HCT116 (cell line): Measurements from ENCODE around the gene CNTN4. TPM values are rescaled to one million over a fixed set of nuclear protein-coding genes. Genes with fewer than 3 reads are reported as not detected.

Experiments used
- ATAC-seq: fragments of 200-7000 bp; cut with Tn5 transposase; 2 replicates; pipeline ENCODE4 v1.9.1; 2020; ENCODE audit warnings: mild to moderate bottlenecking, moderate library complexity
- BruUV-seq: library from RNA; stranded (reverse); fragments of 400-500 nt; replicated peaks from 2 replicates; lab custom pipeline; 2021; lab: Mats Ljungman, UMichigan
- CTCF ChIA-PET: fragments of 300-600 bp; sonication (Branson Sonifier 250); formaldehyde crosslinking; loops from one replicate; lab custom pipeline; 2021; ENCODE audit warnings: antibody characterized with exemption; lab: Charles Lee
- POLR2A ChIA-PET: fragments of 300-600, 350-600 bp; sonication (Branson Sonifier 250); formaldehyde crosslinking; loops from one replicate; lab custom pipeline; 2021; ENCODE audit warnings: antibody characterized with exemption; lab: Charles Lee
- RAD21 ChIA-PET, 2 experiments: fragments of 300-600 bp; sonication (Branson Sonifier 250); formaldehyde crosslinking; loops; one replicate each; lab custom pipeline; 2023; ENCODE audit warnings: low total read pairs in 2 of 2; ENCODE audit not compliant: uncharacterized antibody in 2 of 2, unreplicated experiment in 2 of 2, low non-redundant PET in 1 of 2; lab: Charles Lee
- DNase-seq: peaks from one replicate; pipeline ENCODE4 v3.0.0-alpha.2; 2010; ENCODE audit warnings: low read depth, low spot score
- H2AFZ ChIP-seq: fragments of 200-600 bp; shearing (Covaris generic), sonication (generic); 2 replicates; pipeline ENCODE4 v1.6.1; 2017; ENCODE audit warnings: low read depth, mixed run types, mixed read lengths, antibody characterized with exemption, low read length; ENCODE audit not compliant: poor library complexity, severe bottlenecking
- H3K27ac ChIP-seq: 2 replicates; pipeline ENCODE4 v1.5.1; 2012; ENCODE audit warnings: low read depth, low read length
- H3K27me3 ChIP-seq: fragments of 200-600 bp; sonication (generic); 2 replicates; pipeline ENCODE4 v1.6.1; 2016; ENCODE audit warnings: mixed run types, low read length, mixed read lengths; ENCODE audit not compliant: insufficient read depth
- H3K36me3 ChIP-seq, 2 experiments: fragments of 200-500 bp in 1 of 2; fragments of 200-600 bp in 1 of 2; sonication (Bioruptor generic) in 1 of 2; sonication (generic) in 1 of 2; 2 replicates each; pipeline versions ENCODE4 v1.5.1 to v1.6.1; 2014 to 2016; ENCODE audit warnings: low read length in 2 of 2, inconsistent platforms in 1 of 2, mixed read lengths in 1 of 2, mixed run types in 1 of 2; ENCODE audit not compliant: insufficient read depth in 2 of 2, control insufficient read depth in 1 of 2
- H3K4me1 ChIP-seq, 2 experiments: fragments of 200-600 bp in 1 of 2; sonication (generic) in 1 of 2; 2 replicates each; pipeline versions ENCODE4 v1.5.1 to v1.6.1; 2012 to 2017; ENCODE audit warnings: low read length in 2 of 2, inconsistent platforms in 1 of 2, mild to moderate bottlenecking in 1 of 2, mixed read lengths in 1 of 2, mixed run types in 1 of 2, moderate library complexity in 1 of 2; ENCODE audit not compliant: insufficient read depth in 2 of 2, control insufficient read depth in 1 of 2
- H3K4me2 ChIP-seq: fragments of 200-600 bp; sonication (generic); 2 replicates; pipeline ENCODE4 v1.6.1; 2017; ENCODE audit warnings: mixed run types, low read length, mixed read lengths
- H3K4me3 ChIP-seq, 2 experiments: fragments of 200-600 bp in 1 of 2; sonication (generic) in 1 of 2; replicated peaks in 1 of 2; 2 replicates each; pipeline ENCODE4 v1.5.1; 2011 to 2016; ENCODE audit warnings: low read length in 2 of 2, control low read depth in 1 of 2, low read depth in 1 of 2, mild to moderate bottlenecking in 1 of 2, mixed read lengths in 1 of 2, mixed run types in 1 of 2
- H3K79me2 ChIP-seq: fragments of 200-600 bp; sonication (generic); 2 replicates; pipeline ENCODE4 v1.6.1; 2017; ENCODE audit warnings: mild to moderate bottlenecking, mixed run types, low read length, moderate library complexity, mixed read lengths; ENCODE audit not compliant: insufficient read depth
- H3K9ac ChIP-seq: fragments of 200-600 bp; sonication (generic); 2 replicates; pipeline ENCODE4 v1.6.1; 2016; ENCODE audit warnings: low read length, mixed read lengths
- H3K9me2 ChIP-seq: fragments of 200-600 bp; sonication (generic), shearing (Covaris generic); 2 replicates; pipeline ENCODE4 v1.6.1; 2017; ENCODE audit warnings: mixed run types, mild to moderate bottlenecking, moderate library complexity; ENCODE audit not compliant: insufficient read depth
- H3K9me3 ChIP-seq, 2 experiments: fragments of 200-500 bp in 1 of 2; fragments of 200-600 bp in 1 of 2; sonication (Bioruptor generic) in 1 of 2; sonication (generic) in 1 of 2; 2 replicates each; pipeline ENCODE4 v1.6.1; 2014 to 2017; ENCODE audit warnings: low read length in 2 of 2, mixed read lengths in 2 of 2, inconsistent platforms in 1 of 2, low read depth in 1 of 2, mild to moderate bottlenecking in 1 of 2, mixed run types in 1 of 2, moderate library complexity in 1 of 2; ENCODE audit not compliant: control insufficient read depth in 1 of 2, insufficient read depth in 1 of 2
- H4K20me1 ChIP-seq: fragments of 200-600 bp; sonication (generic), shearing (Covaris generic); 2 replicates; pipeline ENCODE4 v1.6.1; 2017; ENCODE audit warnings: mixed run types, mild to moderate bottlenecking, moderate library complexity; ENCODE audit not compliant: insufficient read depth
- CEBPB ChIP-seq: IDR thresholded peaks from 2 replicates; pipeline ENCODE4 v1.6.1; 2012; ENCODE audit warnings: low read depth
- ELF1 ChIP-seq: IDR thresholded peaks from 2 replicates; pipeline ENCODE4 v1.6.1; 2012; ENCODE audit warnings: low read depth, borderline replicate concordance
- EZH2 ChIP-seq: fragments of 200-600 bp; sonication (generic); IDR thresholded peaks from 2 replicates; pipeline ENCODE4 v1.6.1; 2017; ENCODE audit warnings: antibody characterized with exemption, mixed run types
- EZH2phosphoT487 ChIP-seq: fragments of 200-600 bp; IDR thresholded peaks from 2 replicates; pipeline ENCODE4 v1.6.1; 2018; ENCODE audit warnings: antibody characterized with exemption, borderline replicate concordance
- POLR2A ChIP-seq: IDR thresholded peaks from 2 replicates; pipeline ENCODE4 v1.7.0; 2011; ENCODE audit warnings: borderline replicate concordance; ENCODE audit not compliant: insufficient read depth, insufficient read length; ENCODE audit errors: extremely low read depth
- RAD21 ChIP-seq: IDR thresholded peaks from 2 replicates; pipeline ENCODE4 v1.6.1; 2012; ENCODE audit warnings: low read depth, mild to moderate bottlenecking
- SIN3A ChIP-seq: IDR thresholded peaks from 2 replicates; pipeline ENCODE4 v1.6.1; 2012; ENCODE audit warnings: low read depth
- YY1 ChIP-seq: IDR thresholded peaks from 2 replicates; pipeline ENCODE4 v1.6.1; 2011; ENCODE audit warnings: low read length, low read depth, moderate library complexity, mild to moderate bottlenecking; ENCODE audit not compliant: insufficient replicate concordance; ENCODE audit errors: extremely low read depth
- ZBTB33 ChIP-seq: IDR thresholded peaks from 2 replicates; pipeline ENCODE4 v1.6.1; 2011; ENCODE audit warnings: mild to moderate bottlenecking, low read length, moderate library complexity; ENCODE audit not compliant: insufficient replicate concordance; ENCODE audit errors: extremely low read depth
- ZFX ChIP-seq: fragments of 450-650 bp; IDR thresholded peaks from 2 replicates; pipeline ENCODE4 v1.6.1; 2017
- intact Hi-C: fragments of 100-400 bp; cut with micrococcal nuclease; formaldehyde crosslinking; loops from 2 replicates; pipeline ENCODE4 v1.10.0; 2022
- total RNA-seq: library from RNA; stranded (reverse); gene quantifications from one replicate; pipeline ENCODE4 v1.2.1, GENCODE V29; 2021; ENCODE audit not compliant: unreplicated experiment
- TF ChIP-seq, protein P1 (sequence below), 3 experiments: fragments of 200-600 bp in 1 of 3; sonication (generic) in 1 of 3; IDR thresholded peaks in 2 of 3; conservative IDR thresholded peaks in 1 of 3; 2 replicates each; pipeline ENCODE4 v1.5.1; 2012 to 2017; ENCODE audit warnings: low read depth in 2 of 3, low read length in 2 of 3, antibody characterized with exemption in 1 of 3, borderline replicate concordance in 1 of 3, control low read depth in 1 of 3, mild to moderate bottlenecking in 1 of 3, mixed read lengths in 1 of 3, mixed run types in 1 of 3, moderate library complexity in 1 of 3; ENCODE audit not compliant: insufficient read depth in 1 of 3
- TF ChIP-seq, protein P2 (sequence below): IDR thresholded peaks from 2 replicates; pipeline ENCODE4 v1.6.1; 2012
- TF ChIP-seq, protein P3 (sequence below): IDR thresholded peaks from 2 replicates; pipeline ENCODE4 v1.6.1; 2012

Gene CNTN4
- total RNA-seq, 1 experiment from 2014 or later, result not detected

GRCh38 chr3:2937592-2937991, 838.9 kb downstream of the CNTN4 start:
- TF ChIP-seq ELF1, result no peak
- TF ChIP-seq ZFX, result no peak
- TF ChIP-seq RAD21, result no peak
- TF ChIP-seq YY1, result no peak
- TF ChIP-seq, protein P1, sequence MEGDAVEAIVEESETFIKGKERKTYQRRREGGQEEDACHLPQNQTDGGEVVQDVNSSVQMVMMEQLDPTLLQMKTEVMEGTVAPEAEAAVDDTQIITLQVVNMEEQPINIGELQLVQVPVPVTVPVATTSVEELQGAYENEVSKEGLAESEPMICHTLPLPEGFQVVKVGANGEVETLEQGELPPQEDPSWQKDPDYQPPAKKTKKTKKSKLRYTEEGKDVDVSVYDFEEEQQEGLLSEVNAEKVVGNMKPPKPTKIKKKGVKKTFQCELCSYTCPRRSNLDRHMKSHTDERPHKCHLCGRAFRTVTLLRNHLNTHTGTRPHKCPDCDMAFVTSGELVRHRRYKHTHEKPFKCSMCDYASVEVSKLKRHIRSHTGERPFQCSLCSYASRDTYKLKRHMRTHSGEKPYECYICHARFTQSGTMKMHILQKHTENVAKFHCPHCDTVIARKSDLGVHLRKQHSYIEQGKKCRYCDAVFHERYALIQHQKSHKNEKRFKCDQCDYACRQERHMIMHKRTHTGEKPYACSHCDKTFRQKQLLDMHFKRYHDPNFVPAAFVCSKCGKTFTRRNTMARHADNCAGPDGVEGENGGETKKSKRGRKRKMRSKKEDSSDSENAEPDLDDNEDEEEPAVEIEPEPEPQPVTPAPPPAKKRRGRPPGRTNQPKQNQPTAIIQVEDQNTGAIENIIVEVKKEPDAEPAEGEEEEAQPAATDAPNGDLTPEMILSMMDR (IDR thresholded peaks at IDR 0.05 in 2 of 3, conservative IDR thresholded peaks at IDR 0.05 in 1 of 3; ENCODE audit: borderline replicate concordance in 1 of 3, insufficient read depth in 1 of 3, low read depth in 2 of 3, low read length in 2 of 3), result no peak
- TF ChIP-seq CEBPB, result no peak
- Histone ChIP-seq H3K79me2 (no peaks in the 10 kb centered on the region), H4K20me1 (no peaks in the 10 kb centered on the region), H3K27me3 (no peaks in the 10 kb centered on the region), H3K9ac (no peak overlapping the region), H2AFZ (no peak overlapping the region), H3K9me2 (no peaks in the 10 kb centered on the region), H3K27ac (no peak overlapping the region), H3K36me3 (no peaks in the 10 kb centered on the region), H3K4me3 (no peak overlapping the region), H3K4me1 (no peaks in the 10 kb centered on the region), H3K9me3 (no peaks in the 10 kb centered on the region; a peak in 1 of 4 replicates), H3K4me2 (no peak overlapping the region)
- ChIA-PET CTCF (no interaction called here), POLR2A (no interaction called here), RAD21 (no interaction called here)
- intact Hi-C loops, result no loop called here
- no TSS peak for BruUV-seq
- DNase-seq (no peak), ATAC-seq (no peak)

GRCh38 chr3:2938711-2939110, 840.0 kb downstream of the CNTN4 start:
- no TSS peak for BruUV-seq
- Histone ChIP-seq H3K27me3 (no peaks in the 10 kb centered on the region), H3K4me1 (no peaks in the 10 kb centered on the region), H4K20me1 (no peaks in the 10 kb centered on the region), H3K36me3 (no peaks in the 10 kb centered on the region), H3K9ac (no peak overlapping the region), H3K4me2 (no peak overlapping the region), H3K79me2 (no peaks in the 10 kb centered on the region), H3K4me3 (no peak overlapping the region), H3K9me3 (no peaks in the 10 kb centered on the region; a peak in 1 of 4 replicates), H2AFZ (no peak overlapping the region), H3K9me2 (no peaks in the 10 kb centered on the region), H3K27ac (no peak overlapping the region)
- intact Hi-C loops, result no loop called here
- POLR2A ChIA-PET, result no interaction called here
- RAD21 ChIA-PET, result no interaction called here
- ATAC-seq (no peak), DNase-seq (no peak)
- CTCF ChIA-PET, result no interaction called here
- TF ChIP-seq SIN3A, result no peak
- no peak for TF ChIP-seq YY1
- TF ChIP-seq, protein P1 (IDR thresholded peaks at IDR 0.05 in 2 of 3, conservative IDR thresholded peaks at IDR 0.05 in 1 of 3; ENCODE audit: borderline replicate concordance in 1 of 3, insufficient read depth in 1 of 3, low read depth in 2 of 3, low read length in 2 of 3), result no peak
- no peak for TF ChIP-seq EZH2
- no peak for TF ChIP-seq EZH2phosphoT487
- TF ChIP-seq ZBTB33, result no peak
- TF ChIP-seq ZFX, result no peak
- no peak for TF ChIP-seq ELF1
- TF ChIP-seq, protein P2, sequence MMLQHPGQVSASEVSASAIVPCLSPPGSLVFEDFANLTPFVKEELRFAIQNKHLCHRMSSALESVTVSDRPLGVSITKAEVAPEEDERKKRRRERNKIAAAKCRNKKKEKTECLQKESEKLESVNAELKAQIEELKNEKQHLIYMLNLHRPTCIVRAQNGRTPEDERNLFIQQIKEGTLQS, result no peak
- TF ChIP-seq, protein P3, sequence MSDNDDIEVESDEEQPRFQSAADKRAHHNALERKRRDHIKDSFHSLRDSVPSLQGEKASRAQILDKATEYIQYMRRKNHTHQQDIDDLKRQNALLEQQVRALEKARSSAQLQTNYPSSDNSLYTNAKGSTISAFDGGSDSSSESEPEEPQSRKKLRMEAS, result no peak
- TF ChIP-seq POLR2A, result no peak
